ENCODE data around the gene CHRNE.

DNA sequence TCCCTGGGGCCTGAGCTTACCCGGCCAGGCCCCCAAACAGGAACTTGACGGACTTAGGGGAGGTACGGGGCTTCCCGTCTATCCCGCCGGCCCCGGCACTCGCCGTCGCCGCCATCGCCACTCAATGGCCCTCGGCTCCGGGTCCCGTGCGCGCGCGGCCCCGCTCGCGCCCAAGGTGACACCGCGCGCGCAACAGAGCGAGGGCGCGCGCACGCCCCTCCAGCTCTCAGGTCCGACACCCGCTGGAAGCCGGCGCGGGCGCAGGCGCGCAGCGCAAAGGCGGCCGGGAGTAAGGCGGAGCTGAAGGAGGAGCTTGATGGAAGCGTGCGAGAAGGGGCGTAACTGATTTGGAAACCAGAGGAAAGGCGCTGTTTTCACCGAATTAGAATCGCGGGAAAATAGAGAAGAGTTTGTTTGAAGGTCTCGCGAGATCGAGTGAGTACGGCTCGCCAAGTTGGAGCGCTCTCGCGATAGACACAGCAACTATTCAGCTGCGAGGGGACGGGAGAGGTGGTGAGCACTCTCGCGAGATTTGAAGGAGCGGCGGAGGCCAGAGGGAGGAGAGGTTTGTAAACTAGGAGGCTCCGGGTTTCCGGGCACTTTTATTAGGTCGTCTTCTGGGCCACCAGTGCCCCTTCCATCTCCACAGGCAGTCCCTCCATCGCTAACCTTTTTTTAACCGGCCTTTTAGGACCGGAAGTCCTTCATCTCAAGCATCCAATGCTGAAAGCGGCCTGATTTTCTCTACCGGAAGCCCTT lies 37.1 kb upstream of the CHRNE start, which contains the start of the genes RNF167 and SLC25A11:
- TF ChIP-seq EZH2 (IDR thresholded peaks at IDR 0.05; ENCODE audit: borderline replicate concordance, insufficient read depth, low read length, poor library complexity, severe bottlenecking) = no peak
- TF ChIP-seq, protein P1, sequence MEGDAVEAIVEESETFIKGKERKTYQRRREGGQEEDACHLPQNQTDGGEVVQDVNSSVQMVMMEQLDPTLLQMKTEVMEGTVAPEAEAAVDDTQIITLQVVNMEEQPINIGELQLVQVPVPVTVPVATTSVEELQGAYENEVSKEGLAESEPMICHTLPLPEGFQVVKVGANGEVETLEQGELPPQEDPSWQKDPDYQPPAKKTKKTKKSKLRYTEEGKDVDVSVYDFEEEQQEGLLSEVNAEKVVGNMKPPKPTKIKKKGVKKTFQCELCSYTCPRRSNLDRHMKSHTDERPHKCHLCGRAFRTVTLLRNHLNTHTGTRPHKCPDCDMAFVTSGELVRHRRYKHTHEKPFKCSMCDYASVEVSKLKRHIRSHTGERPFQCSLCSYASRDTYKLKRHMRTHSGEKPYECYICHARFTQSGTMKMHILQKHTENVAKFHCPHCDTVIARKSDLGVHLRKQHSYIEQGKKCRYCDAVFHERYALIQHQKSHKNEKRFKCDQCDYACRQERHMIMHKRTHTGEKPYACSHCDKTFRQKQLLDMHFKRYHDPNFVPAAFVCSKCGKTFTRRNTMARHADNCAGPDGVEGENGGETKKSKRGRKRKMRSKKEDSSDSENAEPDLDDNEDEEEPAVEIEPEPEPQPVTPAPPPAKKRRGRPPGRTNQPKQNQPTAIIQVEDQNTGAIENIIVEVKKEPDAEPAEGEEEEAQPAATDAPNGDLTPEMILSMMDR (IDR thresholded peaks at IDR 0.05; ENCODE audit: poor library complexity, severe bottlenecking) = peak; percentile 35
- TF ChIP-seq MXI1 (conservative IDR thresholded peaks at IDR 0.05; ENCODE audit: poor library complexity, severe bottlenecking) = peak; percentile 85

All from neural cell (in vitro differentiated cells).